Right lobe of liver (tissue), 4 donors: Measurements from ENCODE around the gene TRAPPC12.

Experiments
- POLR2A ChIP-seq: fragments of 450-650 bp; IDR thresholded peaks from one replicate; pipeline ENCODE4 v1.6.1; 2017; ENCODE audit warnings: antibody characterized with exemption, mild to moderate bottlenecking
- TF ChIP-seq, protein P1 (sequence below), 4 donors: fragments of 200-600 bp in 3 of 4; fragments of 450-650 bp in 1 of 4; IDR thresholded peaks; one replicate each; pipeline versions ENCODE4 v1.5.1 to v1.8.0; 2016 to 2022; ENCODE audit warnings: antibody characterized with exemption in 4 of 4, mild to moderate bottlenecking in 2 of 4
- donor health status: DM: no; HTN: no; CAD: no.
- donor health status: DM: no; HTN: no; CAD: no.
- donor health status: DM: no; HTN: yes; CAD: no.

DNA sequence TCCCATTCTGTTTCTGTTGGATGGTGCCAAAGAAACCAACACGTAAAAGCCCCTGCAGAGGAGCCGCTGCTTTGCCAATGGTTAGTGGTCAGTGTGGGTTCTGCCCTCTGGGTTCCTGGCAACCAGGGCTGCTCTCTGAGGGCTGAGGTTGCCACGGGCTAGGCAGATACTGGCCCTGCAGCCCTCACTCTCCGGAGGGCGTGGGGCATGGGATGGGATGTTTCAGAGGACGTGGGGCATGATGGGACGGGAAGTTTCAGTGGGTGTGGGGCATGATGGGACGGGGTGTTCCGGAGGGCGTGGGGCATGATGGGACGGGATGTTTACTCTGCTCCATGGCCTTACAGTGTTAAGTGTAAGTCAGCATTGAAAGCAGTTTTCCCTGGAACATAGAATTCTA, 105.7 kb downstream of the TRAPPC12 start:
- TF ChIP-seq, protein P1, sequence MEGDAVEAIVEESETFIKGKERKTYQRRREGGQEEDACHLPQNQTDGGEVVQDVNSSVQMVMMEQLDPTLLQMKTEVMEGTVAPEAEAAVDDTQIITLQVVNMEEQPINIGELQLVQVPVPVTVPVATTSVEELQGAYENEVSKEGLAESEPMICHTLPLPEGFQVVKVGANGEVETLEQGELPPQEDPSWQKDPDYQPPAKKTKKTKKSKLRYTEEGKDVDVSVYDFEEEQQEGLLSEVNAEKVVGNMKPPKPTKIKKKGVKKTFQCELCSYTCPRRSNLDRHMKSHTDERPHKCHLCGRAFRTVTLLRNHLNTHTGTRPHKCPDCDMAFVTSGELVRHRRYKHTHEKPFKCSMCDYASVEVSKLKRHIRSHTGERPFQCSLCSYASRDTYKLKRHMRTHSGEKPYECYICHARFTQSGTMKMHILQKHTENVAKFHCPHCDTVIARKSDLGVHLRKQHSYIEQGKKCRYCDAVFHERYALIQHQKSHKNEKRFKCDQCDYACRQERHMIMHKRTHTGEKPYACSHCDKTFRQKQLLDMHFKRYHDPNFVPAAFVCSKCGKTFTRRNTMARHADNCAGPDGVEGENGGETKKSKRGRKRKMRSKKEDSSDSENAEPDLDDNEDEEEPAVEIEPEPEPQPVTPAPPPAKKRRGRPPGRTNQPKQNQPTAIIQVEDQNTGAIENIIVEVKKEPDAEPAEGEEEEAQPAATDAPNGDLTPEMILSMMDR (IDR thresholded peaks at IDR 0.05) = no peak
- no peak for TF ChIP-seq POLR2A
